Measurements from ENCODE around the gene LPA.

LPA gene

DNA sequence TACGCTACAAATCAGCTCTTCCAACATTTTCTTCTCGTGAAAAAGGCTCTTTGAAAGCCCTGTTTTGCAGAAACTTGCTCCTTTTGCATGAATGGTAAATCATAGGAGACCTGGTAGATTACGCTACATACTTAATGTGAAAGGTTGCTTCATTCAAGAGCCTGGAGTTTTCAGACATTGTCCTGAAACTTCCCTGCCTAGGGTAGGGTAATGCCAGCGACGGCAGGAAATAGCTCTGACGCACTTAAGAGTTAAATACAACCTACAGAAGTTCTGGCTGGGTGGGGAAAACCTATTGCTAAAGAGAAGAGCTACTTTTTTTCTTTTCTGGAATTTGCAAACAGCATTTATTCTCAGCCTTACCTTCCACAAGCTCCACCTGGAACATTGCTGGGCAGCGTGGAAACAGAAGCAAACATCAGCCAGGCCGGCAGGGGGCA lies 144.5 kb downstream of the LPA start:
- peak; percentile 66 for DNase-seq (ENCODE audit: low read depth)

DNA sequence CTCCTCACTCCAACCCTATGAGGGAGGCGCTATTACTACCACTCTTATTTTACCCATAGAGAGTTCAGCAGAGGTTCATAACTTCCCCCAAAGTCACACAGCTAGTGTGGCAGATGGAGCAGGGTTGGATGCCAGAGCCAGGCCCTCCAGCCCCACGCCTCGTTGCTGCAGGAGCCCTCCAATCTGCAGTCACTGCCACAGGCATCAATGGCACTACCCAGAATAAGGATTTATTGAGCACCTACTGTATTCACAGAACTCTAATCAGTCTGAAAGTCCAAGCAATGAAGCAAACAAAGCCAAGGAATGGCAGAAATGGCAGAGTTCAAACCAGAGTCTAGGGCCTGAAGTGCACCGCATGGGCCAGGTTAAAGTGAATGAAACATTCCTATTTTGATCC lies 144.9 kb downstream of the LPA start:
- DNase-seq (ENCODE audit: low read depth), result no peak

DNA sequence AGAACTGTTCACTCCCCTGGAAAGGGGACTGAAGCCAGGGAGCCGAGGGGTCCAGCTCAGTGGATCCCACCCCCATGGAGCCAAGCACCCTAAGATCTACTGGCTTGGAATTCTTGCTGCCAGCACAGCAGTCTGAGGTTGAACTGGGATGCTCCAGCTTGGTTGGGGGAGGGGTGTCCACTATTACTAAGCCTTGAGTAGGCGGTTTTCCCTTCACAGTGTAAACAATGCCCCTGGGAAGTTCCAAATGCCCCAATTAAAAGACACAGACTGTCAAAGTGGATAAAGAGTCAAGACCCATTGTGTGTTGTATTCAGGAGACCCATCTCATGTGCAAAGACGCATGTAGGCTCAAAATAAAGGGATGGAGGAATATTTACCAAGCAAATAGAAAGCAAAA lies 150.2 kb downstream of the LPA start:
- DNase-seq (ENCODE audit: low read depth), result no peak

- no peak for DNase-seq (ENCODE audit: low read depth)
Measured at GRCh38 chr6:160510976-160511617, 153.0 kb downstream of the LPA start.

DNA sequence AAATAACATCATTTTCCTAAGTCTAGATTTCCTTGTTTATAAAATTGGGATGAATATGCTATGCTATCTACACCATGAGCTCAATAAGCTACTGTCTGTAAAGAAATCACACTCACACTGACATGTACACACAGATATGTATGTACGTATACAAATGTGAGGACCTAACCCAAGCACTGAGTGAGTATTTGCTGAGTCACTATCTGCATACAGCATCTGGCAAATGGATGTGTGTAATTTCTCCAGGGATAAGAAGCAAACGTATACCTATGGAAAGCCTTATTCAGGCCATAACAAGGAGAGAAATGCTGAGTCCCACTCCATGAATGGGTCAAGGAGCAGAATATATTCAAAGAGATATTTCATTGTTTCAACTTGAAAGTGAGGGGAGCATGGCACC lies 153.9 kb downstream of the LPA start:
- no peak for DNase-seq (ENCODE audit: low read depth)

DNA sequence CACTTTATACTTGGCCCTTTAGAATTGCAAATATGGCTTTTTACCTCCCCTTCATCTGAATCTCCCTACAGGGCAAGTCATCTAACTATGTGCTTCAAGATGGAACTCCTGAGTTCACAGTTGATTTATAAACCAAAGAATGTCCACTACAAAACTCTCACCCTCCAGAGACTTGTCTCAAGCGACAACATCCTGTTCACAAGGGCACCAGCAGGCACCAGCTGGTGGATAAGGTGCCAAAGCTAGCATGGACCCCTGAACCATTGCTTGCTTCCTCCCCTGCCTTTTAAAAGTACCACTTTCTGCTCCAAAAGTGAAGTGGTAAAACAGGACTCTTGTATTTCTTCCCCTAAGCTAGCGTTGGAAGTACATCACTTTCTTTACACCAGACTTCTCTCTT lies 154.5 kb downstream of the LPA start:
- DNase-seq (ENCODE audit: low read depth), result no peak

DNA sequence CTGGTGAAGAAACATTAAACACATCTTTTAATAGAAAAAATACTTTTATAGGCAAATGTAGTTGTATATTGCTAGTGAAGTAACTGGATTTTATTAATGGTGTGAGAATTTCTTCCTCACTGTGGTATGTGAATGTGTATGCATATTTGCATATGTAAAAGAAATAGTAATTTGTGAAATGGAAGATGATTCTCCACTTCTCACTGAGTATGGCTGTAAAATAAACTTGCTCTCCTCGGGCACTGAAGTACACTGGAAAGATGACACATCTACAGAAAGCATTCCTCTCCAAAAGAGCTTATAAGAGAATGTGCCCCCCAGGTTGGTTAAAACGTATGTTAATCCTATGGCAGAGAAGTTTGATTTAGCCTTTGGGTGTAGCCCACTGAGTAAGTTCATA lies 155.5 kb downstream of the LPA start:
- DNase-seq (ENCODE audit: low read depth), result no peak

DNA sequence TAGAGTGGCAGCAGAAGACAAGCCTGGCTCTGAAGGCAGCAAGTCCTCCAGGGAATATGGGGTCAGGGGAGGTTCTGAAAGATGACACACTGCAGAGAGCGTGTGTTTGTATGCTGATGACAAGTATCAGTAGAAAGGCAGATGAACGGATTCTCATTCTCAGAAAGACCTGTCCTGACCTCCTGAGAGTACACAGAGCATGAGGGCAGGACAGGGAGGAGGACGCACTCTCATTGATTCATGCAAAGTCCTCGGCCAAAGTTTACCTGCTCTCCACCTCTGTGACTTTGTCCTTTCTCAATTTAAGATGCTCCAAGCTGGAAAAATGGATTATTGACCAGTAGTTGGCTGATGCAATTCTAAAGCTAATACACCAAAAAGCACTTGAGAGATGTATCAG lies 156.7 kb downstream of the LPA start:
- no peak for DNase-seq (ENCODE audit: low read depth)

GRCh38 chr6:160505970-160506369 lies 158.1 kb downstream of the LPA start:
- no peak for DNase-seq (ENCODE audit: low read depth)

GRCh38 chr6:160500639-160501038 lies 163.4 kb downstream of the LPA start:
- DNase-seq (ENCODE audit: low read depth), result no peak

DNA sequence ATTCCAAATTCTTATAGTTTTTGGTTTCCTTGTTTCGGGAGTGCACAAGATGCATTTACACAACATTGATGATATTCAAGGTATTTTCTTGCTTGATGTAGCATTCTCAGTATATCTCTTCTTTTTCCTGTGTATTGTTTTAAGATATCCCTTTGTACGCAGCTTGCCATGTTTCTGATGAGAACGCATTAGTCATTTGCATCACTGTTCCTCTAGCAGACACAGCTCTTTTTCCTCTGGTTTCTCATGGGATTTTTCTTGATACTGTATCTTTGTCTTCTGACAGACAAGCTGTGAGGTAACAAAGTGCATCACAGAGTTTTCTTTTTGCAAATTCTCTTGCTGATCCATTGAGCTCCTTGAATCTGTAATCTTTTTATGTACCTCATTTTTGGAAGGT lies 169.5 kb downstream of the LPA start:
- DNase-seq (ENCODE audit: low read depth), result no peak

GRCh38 chr6:160489091-160489490 lies 175.0 kb downstream of the LPA start:
- DNase-seq (ENCODE audit: low read depth), result no peak

GRCh38 chr6:160487116-160487515 lies 177.0 kb downstream of the LPA start:
- no peak for DNase-seq (ENCODE audit: low read depth)
